Esophagus muscularis mucosa (tissue), 4 donors: ENCODE measurements around the gene RNASEH2A. TPM values are rescaled to one million over a fixed set of nuclear protein-coding genes. Genes with fewer than 3 reads are reported as not detected.
A peak's percentile ranks its signal among the peaks of the same experiment; 100 is the strongest.

Experiments used
- DNase-seq: peaks from one replicate; pipeline ENCODE4 v3.0.0-alpha.2; 2017; ENCODE audit errors: extremely low spot score
- H3K27ac ChIP-seq, 4 donors: fragments of 200-600 bp; sonication (generic); replicated peaks in 1 of 4; 1 replicate in 3 of 4; 2 replicates in 1 of 4; pipeline ENCODE4 v1.5.1; 2016 to 2019; ENCODE audit warnings: mild to moderate bottlenecking in 1 of 4
- H3K27me3 ChIP-seq, 4 donors: fragments of 200-600 bp; sonication (generic); one replicate each; pipeline versions ENCODE4 v1.5.1 to v1.6.0; 2016 to 2019
- H3K36me3 ChIP-seq, 4 donors: fragments of 200-600 bp; sonication (generic); one replicate each; pipeline ENCODE4 v1.5.1; 2016 to 2019
- H3K4me1 ChIP-seq, 4 donors: fragments of 200-600 bp; sonication (generic); one replicate each; pipeline ENCODE4 v1.5.1; 2016 to 2019
- H3K4me3 ChIP-seq, 4 donors: fragments of 200-600 bp; sonication (generic); 1 replicate in 2 of 4; 2 replicates in 2 of 4; pipeline ENCODE4 v1.5.1; 2016 to 2019; ENCODE audit warnings: mild to moderate bottlenecking in 4 of 4, moderate library complexity in 1 of 4
- H3K9me3 ChIP-seq, 4 donors: fragments of 200-600 bp; sonication (generic); 1 replicate in 3 of 4; 2 replicates in 1 of 4; pipeline ENCODE4 v1.5.1; 2016 to 2019
- CTCF ChIP-seq, 3 experiments: fragments of 200-600 bp in 2 of 3; fragments of 450-650 bp in 1 of 3; sonication (generic) in 2 of 3; IDR thresholded peaks; one replicate each; pipeline ENCODE4 v1.5.1; 2017 to 2019; ENCODE audit warnings: antibody characterized with exemption in 3 of 3, mild to moderate bottlenecking in 2 of 3, moderate library complexity in 1 of 3
- EP300 ChIP-seq: sonication (generic); formaldehyde crosslinking; IDR thresholded peaks from one replicate; pipeline ENCODE4 v1.6.1; 2017; ENCODE audit warnings: antibody characterized with exemption
- POLR2A ChIP-seq: fragments of 450-650 bp; IDR thresholded peaks from one replicate; pipeline ENCODE4 v1.6.1; 2017; ENCODE audit warnings: antibody characterized with exemption, moderate library complexity, mild to moderate bottlenecking, low read depth
- POLR2AphosphoS5 ChIP-seq, 2 donors: sonication (generic); formaldehyde crosslinking; IDR thresholded peaks; one replicate each; pipeline ENCODE4 v1.6.1; 2017; ENCODE audit warnings: antibody characterized with exemption in 2 of 2
- WGBS: methylation state at CpG from one replicate; pipeline ENCODE4 v1.1.5; 2018; 5-methylcytosine and 5-hydroxymethylcytosine counted together
- intact Hi-C: fragments of 100-400 bp; cut with DNase I; formaldehyde crosslinking; loops from one replicate; pipeline ENCODE4 v1.15.1; 2023
- total RNA-seq, 4 donors: library from RNA; depleted of rRNA; stranded (reverse); fragments of >200 nt; gene quantifications; one replicate each; pipeline versions ENCODE4 v1.1.0 to v1.2.1, GENCODE V29; 2016

The RNASEH2A gene
- total RNA-seq, 4 donors from 2014 or later: 2.7 to 6.6 (median 4.2) TPM

GRCh38 chr19:12764698-12765097 lies 41.7 kb upstream of the RNASEH2A start:
- H3K9me3 ChIP-seq: no peaks in the 10 kb centered on the region
- no peaks in the 10 kb centered on the region for H3K27me3 ChIP-seq
- peaks cover 4 to 8% (median 6%) of the 10 kb centered on the region in 4 donors for H3K4me1 ChIP-seq
- H3K36me3 ChIP-seq: peaks cover 13 to 47% (median 25%) of the 10 kb centered on the region in 4 donors
- TF ChIP-seq POLR2A (no peak), EP300 (no peak)
- no peak overlapping the region for H3K4me3 ChIP-seq
- no peak for DNase-seq
- no CpG with 5 or more reads among the region's 16 CpGs for WGBS
- intact Hi-C loops: loop anchor here (5.0 kb wide), 1 partner anchor 33 kb away; no protein-coding TSS in a partner anchor
- H3K27ac ChIP-seq: no peak overlapping the region

- Histone ChIP-seq H3K4me3 (peak overlapping the region; percentile 43 to 62 (median 52)), H3K9me3 (no peaks in the 10 kb centered on the region), H3K27me3 (no peaks in the 10 kb centered on the region), H3K4me1 (peaks cover 4 to 8% (median 6%) of the 10 kb centered on the region in 4 donors), H3K27ac (peak overlapping the region; percentile 43 to 72 (median 56)), H3K36me3 (peaks cover 13 to 60% (median 34%) of the 10 kb centered on the region in 4 donors)
- intact Hi-C loops: loop anchor here (2.0 kb wide), 1 partner anchor 81 kb away; no protein-coding TSS in a partner anchor
- DNase-seq: no peak
- peak; percentile 30 to 71 for TF ChIP-seq POLR2AphosphoS5 (IDR thresholded peaks at IDR 0.05)
- no peak for TF ChIP-seq EP300
- no peak for TF ChIP-seq POLR2A
- peak; percentile 84 to 95 (median 94) for TF ChIP-seq CTCF (IDR thresholded peaks at IDR 0.05)
- WGBS: 2% methylated on average over 11 of the region's 30 CpGs
These were observed 40.3 kb upstream of the RNASEH2A start for GRCh38 chr19:12766051-12766521.

GRCh38 chr19:12767150-12767549 lies 39.2 kb upstream of the RNASEH2A start:
- Histone ChIP-seq H3K4me1 (peaks cover 4 to 8% (median 6%) of the 10 kb centered on the region in 4 donors), H3K27me3 (no peaks in the 10 kb centered on the region), H3K36me3 (peaks cover 13 to 61% (median 36%) of the 10 kb centered on the region in 4 donors), H3K27ac (no peak overlapping the region), H3K4me3 (no peak overlapping the region), H3K9me3 (no peaks in the 10 kb centered on the region)
- intact Hi-C loops: loop anchor here (2.0 kb wide), 1 partner anchor 80 kb away; no protein-coding TSS in a partner anchor
- DNase-seq: no peak
- no peak for TF ChIP-seq POLR2AphosphoS5 (IDR thresholded peaks at IDR 0.05)
- no peak for TF ChIP-seq EP300
- TF ChIP-seq POLR2A: no peak
- no peak for TF ChIP-seq CTCF (IDR thresholded peaks at IDR 0.05)
- 94% methylated on average over 11 of the region's 11 CpGs for WGBS

- no peaks in the 10 kb centered on the region for H3K27me3 ChIP-seq
- no peaks in the 10 kb centered on the region for H3K9me3 ChIP-seq
- DNase-seq: no peak
- H3K36me3 ChIP-seq: peaks cover 13 to 58% (median 36%) of the 10 kb centered on the region in 4 donors
- no peak overlapping the region for H3K4me3 ChIP-seq
- intact Hi-C loops: loop anchor here (2.0 kb wide), 1 partner anchor 79 kb away; no protein-coding TSS in a partner anchor
- TF ChIP-seq POLR2A (no peak), POLR2AphosphoS5 (IDR thresholded peaks at IDR 0.05) (no peak), EP300 (no peak), CTCF (IDR thresholded peaks at IDR 0.05) (no peak)
- 91% methylated on average over 10 of the region's 15 CpGs for WGBS
- peaks cover 4 to 8% (median 6%) of the 10 kb centered on the region in 4 donors for H3K4me1 ChIP-seq
- H3K27ac ChIP-seq: no peak overlapping the region
These were observed 38.7 kb upstream of the RNASEH2A start for GRCh38 chr19:12767666-12768065.

- Histone ChIP-seq H3K4me3 (no peak overlapping the region), H3K27me3 (no peaks in the 10 kb centered on the region), H3K4me1 (peaks cover 7 to 25% (median 9%) of the 10 kb centered on the region in 4 donors), H3K27ac (no peak overlapping the region), H3K9me3 (no peaks in the 10 kb centered on the region), H3K36me3 (peaks cover 0 to 46% (median 26%) of the 10 kb centered on the region in 4 donors)
- DNase-seq: no peak
- intact Hi-C loops: no loop called here
- no peak for TF ChIP-seq EP300
- 34% methylated on average over 11 of the region's 37 CpGs for WGBS
These were observed 36.7 kb upstream of the RNASEH2A start for GRCh38 chr19:12769689-12770088.
